ENCODE measurements around the gene NKD1.
A peak's percentile ranks its signal among the peaks of the same experiment; 100 is the strongest.
"Not testable (repeated sequence)": the region's sequence is repeated elsewhere in the genome, so short reads cannot be mapped to it uniquely, and the experiment has no call there.

Gene NKD1

DNA sequence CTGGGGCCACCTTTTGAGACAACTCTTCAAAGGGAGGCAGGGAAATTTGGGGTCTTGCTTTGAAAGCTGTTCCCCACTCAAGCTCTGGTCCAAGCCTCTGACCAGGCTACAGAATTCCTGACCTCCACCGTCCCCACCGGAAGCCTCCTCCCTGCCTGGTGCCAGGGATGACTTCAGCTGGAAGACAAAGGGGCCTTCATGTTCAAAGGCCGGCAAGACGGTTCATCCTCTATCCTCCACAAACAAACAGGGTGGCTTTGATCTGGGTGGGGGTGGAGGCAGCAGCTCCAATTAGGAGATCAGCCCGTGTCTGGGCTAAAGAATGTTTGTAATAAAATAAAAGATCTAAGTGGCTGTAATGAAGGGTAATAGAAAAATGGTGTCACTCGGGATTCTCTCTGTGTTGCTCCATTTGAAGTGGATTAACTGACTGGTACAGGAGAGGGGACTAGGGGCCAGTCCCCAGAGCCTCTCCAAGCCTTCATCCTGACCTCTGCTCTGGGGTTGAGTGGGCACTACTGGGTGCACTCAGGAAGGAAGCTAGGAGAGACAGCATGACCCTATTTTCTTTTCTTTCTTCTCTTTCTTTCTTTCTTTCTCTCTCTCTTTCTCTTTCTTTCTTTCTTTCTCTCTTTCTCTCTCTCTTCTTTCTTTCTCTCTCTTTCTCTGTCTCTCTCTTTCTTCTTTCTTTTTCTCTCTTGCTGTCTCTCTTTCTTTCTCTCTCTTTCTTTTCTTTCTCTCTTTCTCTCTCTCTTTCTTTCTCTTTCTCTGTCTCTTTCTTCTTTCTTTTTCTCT is 27.5 kb upstream of the NKD1 start:
- DNase-seq = peak; percentile 62 to 74

DNA sequence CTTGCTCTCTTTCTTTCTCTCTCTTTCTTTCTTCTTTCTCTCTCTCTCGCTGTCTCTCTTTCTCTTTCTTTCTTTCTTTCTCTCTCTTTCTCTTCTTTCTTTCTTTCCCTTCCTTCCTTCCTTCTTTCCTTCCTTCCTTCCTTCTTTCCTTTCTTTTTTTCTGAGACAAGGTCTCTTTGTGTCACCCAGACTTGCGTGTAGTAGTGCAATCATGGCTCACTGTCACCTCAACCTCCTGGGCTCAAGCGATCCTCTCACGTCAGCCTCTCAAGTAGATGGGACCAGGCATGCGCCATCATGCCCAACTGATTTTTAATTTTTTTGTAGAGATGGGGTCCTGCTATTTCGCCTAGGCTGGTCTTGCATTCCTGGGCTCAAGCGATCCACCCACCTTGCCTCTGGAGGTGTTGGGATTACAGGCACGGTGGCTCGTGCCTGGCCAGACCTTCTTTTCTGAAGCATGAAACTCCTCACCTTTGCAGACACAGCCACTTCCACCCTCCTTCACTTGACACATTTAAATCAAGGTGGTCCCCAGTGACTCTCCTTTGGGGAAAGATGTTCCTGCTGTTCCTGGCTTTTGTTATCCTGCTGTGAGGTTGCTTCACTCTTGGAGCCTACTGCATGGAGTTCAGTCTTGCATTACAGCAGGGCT is 26.8 kb upstream of the NKD1 start:
- no peak for DNase-seq

DNA sequence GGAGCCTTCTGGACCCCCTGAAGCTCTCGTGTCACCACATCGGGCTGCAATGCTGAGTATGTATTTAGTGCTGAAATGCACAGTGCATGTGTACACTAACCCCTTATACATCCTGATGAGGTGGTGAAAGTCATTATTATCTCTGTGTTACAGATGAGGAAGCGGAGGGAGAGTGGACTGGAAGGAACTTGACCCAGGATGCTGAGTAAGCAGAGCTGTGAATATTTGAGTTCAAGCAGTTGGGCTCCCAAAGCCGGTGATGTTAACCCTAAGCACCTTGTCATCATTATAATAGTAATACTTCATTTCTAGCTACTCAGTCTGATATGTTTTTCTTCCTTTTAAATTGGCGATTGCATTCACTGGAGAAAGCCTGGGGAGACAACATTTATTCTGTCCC is 25.9 kb upstream of the NKD1 start:
- DNase-seq = no peak

DNA sequence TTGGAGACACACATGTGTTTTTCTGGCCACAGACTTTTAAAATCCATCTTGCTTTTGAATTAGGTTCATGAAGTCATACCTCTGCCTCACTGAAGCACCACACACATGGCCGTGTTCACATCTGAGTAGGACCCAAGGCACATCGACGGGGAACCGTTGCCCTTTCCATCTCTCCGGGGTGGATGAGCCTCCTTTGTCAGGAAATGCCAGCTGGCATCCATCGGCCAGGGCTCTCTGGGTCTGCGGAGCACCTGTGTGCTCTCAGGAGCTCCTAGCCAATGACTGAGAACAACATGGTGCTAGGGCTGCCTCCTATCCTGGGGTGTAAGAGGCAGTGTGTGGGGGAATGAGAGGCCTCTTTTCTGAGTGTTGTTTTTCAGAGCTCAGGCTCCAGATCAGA is 24.5 kb upstream of the NKD1 start:
- no peak for DNase-seq

- no peak for DNase-seq
Measured at GRCh38 chr16:50525262-50525661, 22.9 kb upstream of the NKD1 start.

DNA sequence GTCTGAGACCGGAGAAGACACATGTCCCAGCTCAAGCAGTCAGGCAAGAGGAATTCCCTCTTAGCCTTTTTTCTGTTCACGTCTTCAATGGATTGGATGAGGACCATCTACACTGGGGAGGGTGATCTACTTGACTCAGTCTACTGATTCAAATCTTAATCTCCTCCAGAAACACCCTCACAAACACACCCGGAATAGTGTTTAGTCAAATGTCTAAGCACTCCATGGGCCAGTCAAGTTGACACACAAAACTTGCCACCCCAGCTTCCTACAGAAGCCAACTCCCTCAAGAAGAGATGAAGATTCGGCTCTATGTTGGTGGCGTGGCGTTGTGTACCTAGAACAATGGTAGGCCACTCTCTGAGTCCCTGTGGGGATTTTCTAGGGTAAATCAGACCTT is 22.5 kb upstream of the NKD1 start:
- DNase-seq = no peak

DNA sequence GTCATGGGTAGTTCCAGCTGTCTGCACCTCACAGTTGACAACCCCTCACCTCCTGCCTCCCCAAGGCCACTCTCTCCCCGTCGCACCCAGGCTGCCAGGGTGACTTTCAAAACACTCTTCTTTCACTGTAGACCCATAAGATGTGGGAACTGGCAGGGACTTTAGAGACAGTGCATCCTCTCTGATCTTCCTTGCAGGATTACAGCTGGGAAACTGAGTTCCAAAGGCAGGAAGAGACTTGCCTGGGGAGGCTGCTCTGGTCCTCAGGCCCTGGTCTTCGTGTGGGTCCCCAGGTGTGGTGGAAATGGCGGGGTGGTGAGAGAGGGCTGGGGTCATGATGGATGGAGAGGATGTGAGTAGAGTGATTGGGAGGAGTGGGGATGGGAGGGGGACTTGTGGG is 21.9 kb upstream of the NKD1 start:
- DNase-seq = no peak

DNA sequence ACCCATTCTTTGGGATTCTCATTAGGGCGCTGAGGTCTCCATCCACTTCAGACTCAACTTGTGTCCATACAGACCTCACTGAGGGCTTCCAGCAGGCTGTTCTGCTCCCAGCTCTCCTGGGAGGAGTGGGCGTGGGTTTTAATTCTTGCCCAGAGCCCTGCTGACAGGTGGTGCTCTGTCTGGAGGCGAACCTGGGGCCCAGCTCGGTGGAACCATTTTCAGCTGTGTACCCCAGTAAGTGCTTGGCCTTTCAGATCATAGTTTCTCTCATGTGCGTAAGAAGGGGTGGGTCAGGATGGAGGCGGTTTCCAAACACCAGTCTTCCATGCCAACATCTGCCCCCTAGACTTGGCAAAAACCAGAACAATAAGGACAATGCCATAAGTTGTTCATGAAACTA is 21.4 kb upstream of the NKD1 start:
- no peak for DNase-seq

DNA sequence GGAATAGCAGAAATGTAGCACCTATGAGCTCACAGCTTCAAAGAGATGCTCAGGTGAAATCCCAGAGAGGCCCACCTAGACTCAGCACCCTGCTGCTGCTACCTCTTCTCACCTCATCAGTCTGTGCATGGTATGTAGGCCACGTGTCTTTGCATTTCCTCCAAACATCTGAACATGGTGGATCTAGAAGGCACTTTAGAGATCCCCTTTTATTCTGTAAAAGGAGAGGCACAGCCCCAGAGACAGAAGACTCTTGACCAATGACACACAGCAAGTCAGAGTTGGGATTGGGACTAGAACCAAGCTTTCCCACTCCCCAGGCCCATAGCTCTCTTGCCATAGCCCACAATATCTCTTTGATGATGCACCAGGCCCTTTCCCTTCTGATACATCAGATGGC is 19.4 kb upstream of the NKD1 start:
- no peak for DNase-seq

DNA sequence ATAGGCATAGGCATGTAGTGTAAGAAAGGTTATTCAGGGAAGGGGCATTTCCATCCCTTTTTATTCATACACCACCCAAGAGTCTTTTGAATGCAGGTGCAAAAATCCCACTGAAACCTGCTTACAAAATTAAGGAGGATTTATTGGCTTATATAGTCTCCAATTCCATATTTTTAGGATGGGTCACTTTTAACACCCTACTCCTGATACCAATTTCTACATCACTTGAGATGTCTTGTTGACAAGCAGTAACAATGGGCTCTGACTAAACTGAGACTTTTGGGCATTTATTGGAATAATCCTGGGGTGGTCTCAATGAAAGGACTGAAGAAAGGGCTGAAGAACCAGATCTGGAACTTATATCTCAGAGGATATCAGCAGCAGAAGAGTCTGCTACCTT is 18.9 kb upstream of the NKD1 start:
- no peak for DNase-seq

DNA sequence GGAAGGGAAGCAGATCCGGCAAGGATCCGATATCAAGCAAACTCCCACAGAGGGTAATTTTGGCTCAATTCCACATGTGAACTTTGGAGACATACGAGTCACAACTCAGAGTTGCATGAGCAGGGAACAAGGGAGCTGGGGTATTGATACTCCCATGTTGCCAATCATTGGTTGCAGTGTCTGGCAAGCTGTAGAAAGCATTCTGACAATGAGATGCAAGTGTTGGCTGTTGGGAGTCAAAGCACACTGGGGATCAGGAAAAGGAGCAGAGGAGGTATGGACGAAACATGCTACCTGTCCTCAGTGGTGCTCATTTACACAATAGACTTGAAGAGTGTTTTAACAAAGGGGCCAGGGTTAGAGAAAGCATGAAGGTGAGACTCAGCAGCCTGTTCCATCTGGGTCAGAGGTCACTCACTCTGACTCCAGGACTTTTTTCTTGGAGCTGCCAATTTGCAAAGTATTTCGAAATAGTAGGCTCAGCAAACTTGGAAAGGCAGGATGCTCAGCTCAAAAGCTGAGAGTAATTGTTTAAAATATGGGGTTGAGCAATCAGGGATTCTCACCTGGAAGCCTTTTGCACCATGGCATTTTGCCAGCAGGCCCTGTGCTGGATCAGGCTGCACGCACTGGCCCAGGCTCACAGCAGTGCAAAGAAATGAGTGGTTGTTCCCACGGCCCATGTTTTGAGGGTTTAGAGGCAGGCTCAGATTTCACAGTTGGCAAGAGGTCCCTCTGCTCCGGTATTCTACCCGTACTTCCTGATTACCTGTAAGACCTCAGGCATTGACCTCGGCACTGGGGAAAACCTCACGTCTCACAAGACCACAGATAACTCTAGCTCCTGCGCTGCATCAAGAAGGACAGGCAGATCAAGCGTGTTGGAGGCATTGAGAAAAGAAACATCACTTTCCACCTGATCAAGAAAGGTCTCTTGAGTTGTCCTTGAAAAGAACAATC is 17.6 kb upstream of the NKD1 start:
- DNase-seq = no peak

GRCh38 chr16:50531359-50531758 is 16.8 kb upstream of the NKD1 start:
- DNase-seq = no peak

DNA sequence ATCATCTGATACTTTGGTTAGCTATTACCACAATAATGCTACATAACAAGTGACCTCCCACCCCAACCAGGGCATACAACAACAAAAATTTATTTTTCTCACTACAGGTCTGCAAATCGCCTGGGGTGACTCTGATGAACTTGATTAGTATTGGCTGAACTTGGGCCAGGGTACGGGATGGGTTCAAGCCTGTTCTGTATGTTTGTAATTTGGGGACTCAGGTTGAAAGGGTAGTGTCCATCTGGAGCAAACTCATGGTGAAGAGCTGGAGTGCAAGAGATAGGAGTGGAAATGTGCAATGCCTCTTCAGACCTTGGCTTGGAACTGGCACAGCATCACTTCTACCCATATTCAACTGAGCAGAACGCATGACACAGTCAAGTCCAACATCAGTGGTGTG is 16.3 kb upstream of the NKD1 start:
- no peak for DNase-seq

DNA sequence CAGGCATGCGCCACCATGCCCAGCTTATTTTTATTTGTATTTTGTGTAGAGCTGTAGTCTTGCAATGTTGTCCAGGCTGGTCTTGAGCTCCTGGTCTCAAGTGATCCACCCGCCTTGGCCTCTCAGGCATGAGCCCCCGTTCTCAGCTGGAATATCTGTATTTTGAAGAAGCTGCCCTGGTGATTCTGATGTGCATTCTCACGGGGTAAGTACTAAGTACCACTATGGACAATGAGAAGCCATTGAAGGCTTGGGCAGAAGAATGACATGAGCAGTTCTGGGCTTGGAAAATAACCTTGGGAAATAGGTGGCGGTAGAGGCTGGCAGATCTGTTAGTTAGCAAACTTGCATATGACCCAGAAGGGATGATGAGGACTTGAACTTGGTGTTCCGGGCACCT is 15.6 kb upstream of the NKD1 start:
- no peak for DNase-seq

GRCh38 chr16:50533317-50533716 is 14.9 kb upstream of the NKD1 start:
- no peak for DNase-seq

- no peak for DNase-seq
Measured at GRCh38 chr16:50534091-50534490, 14.1 kb upstream of the NKD1 start.

- DNase-seq = no peak
Measured at GRCh38 chr16:50534556-50534955, 13.6 kb upstream of the NKD1 start.

DNA sequence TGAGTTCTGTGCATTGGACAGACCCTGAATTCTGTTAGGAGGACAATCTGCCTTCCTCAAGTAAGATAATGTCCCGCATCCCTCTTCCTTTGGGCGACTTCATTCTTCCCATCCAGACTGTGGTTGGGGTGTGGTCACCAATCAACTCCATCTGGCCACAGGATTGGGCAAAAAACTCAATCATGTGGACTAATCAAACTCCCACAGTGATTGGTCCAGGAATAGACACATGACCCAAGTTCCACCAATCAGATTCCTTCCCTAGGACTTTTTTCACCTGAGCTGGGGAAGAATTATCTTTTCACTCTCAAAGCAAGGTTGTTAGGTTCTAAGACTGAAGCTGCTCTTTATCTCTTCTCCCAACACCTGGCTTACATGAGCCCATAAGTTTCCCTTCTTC is 13.2 kb upstream of the NKD1 start:
- no peak for DNase-seq

DNA sequence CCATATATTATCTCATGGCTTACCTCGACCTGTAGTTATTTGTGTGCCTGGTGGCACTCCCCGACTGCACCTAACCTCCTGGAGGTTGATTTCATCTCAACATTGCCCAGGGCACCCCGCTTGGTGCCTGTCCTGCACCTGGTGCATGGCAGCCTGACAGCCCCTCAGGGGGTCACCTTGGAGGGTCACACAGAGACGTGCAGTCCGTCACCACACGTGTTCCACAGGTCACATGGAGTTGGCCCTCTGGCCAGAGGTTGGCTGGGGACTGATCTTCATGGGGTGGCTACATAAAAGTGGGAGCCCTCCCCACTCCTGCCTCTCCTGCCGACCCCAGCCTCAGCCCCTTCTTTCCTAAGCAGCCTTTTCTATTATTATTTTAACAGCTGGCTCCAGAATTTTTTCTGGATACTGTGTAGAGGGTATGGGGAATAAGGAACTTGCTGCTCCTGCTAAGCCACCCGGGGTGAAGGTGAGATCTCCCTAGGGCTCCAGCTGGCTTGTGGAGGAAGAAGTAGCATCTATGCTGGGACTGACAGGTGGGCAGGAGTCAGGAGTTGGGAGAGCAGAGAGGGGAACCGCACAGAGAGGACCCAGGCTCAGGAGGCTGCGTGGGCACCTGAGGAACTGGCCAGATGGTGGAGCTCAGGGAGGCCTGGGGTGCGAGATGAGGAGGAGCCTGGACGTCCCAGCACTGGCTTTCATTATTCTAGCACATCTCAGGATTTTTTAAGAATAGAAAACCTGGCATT is 12.5 kb upstream of the NKD1 start:
- no peak for DNase-seq

DNA sequence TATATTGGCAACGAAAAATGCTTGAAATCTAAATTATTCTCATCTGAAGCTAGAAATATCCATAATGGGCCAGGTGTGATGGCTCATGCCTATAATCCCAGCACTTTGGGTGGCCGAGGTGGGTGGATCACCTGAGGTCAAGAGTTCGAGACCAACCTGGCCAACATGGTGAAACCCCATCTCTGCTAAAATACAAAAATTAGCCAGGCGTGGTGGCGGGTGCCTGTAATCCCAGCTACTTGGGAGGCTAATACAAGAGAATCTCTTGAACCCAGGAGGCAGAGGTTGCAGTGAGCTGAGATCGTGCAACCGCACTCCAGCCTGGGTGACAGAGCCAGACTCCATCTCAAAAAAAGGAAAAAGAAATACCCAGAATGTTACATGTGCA is 11.9 kb upstream of the NKD1 start:
- DNase-seq = not testable (repeated sequence)

- DNase-seq = no peak
Measured at GRCh38 chr16:50537533-50538290, 10.5 kb upstream of the NKD1 start.

GRCh38 chr16:50538411-50539052 is 9.7 kb upstream of the NKD1 start:
- DNase-seq = no peak
